ENCODE results near the gene CSPG4.
"Not testable (repeated sequence)": the region's sequence is repeated elsewhere in the genome, so short reads cannot be mapped to it uniquely, and the experiment has no call there.

Gene CSPG4

DNA sequence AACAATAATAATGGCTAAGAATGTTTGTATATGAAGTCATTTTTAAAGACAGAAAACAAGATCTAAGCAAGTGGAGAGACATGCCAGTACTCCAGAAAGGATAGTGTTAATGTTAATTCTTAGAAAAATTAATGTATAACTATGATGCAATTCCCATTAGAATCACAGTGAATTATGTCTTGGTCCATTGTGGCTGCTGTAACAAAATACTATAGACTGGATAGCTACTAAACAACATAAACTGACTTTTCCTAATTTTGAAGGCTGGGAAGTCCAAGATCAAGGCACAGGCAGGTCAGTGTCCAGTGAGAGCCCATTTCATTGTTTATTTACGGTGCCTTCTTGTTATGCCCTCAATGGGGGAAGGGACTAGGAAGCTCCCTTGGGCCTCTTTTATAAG, 32.7 kb upstream of the CSPG4 start:
- DNase-seq (ENCODE audit: low spot score), result no peak
- Histone ChIP-seq H3K27ac (ENCODE audit: poor library complexity, severe bottlenecking) (no peak overlapping the region), H3K36me3 (ENCODE audit: low read depth) (no peaks in the 10 kb centered on the region), H3K27me3 (ENCODE audit: insufficient read depth, poor library complexity, severe bottlenecking) (no peaks in the 10 kb centered on the region), H3K9me3 (ENCODE audit: severe bottlenecking) (no peaks in the 10 kb centered on the region), H3K4me1 (ENCODE audit: insufficient read depth, poor library complexity, severe bottlenecking) (no peaks in the 10 kb centered on the region), H3K4me3 (ENCODE audit: severe bottlenecking) (no peak overlapping the region)
- ATAC-seq (ENCODE audit: low read depth), result no peak
- TF ChIP-seq CTCF (IDR thresholded peaks at IDR 0.05; ENCODE audit: poor library complexity, severe bottlenecking), result no peak

- not testable (repeated sequence) for H3K4me3 ChIP-seq (ENCODE audit: severe bottlenecking); DNase-seq (ENCODE audit: low spot score); H3K27me3 ChIP-seq (ENCODE audit: insufficient read depth, poor library complexity, severe bottlenecking); H3K27ac ChIP-seq (ENCODE audit: poor library complexity, severe bottlenecking); H3K36me3 ChIP-seq (ENCODE audit: low read depth); H3K9me3 ChIP-seq (ENCODE audit: severe bottlenecking); ATAC-seq (ENCODE audit: low read depth); H3K4me1 ChIP-seq (ENCODE audit: insufficient read depth, poor library complexity, severe bottlenecking)
Observed at GRCh38 chr15:75742346-75742745, 29.7 kb upstream of the CSPG4 start.

GRCh38 chr15:75739791-75740190, 27.1 kb upstream of the CSPG4 start:
- no peak overlapping the region for H3K27ac ChIP-seq (ENCODE audit: poor library complexity, severe bottlenecking)
- ATAC-seq (ENCODE audit: low read depth) (no peak), DNase-seq (ENCODE audit: low spot score) (no peak)
- no peaks in the 10 kb centered on the region for H3K4me1 ChIP-seq (ENCODE audit: insufficient read depth, poor library complexity, severe bottlenecking)
- H3K4me3 ChIP-seq (ENCODE audit: severe bottlenecking), result no peak overlapping the region
- no peak for TF ChIP-seq CTCF (IDR thresholded peaks at IDR 0.05; ENCODE audit: poor library complexity, severe bottlenecking)
- H3K27me3 ChIP-seq (ENCODE audit: insufficient read depth, poor library complexity, severe bottlenecking), result no peaks in the 10 kb centered on the region
- H3K9me3 ChIP-seq (ENCODE audit: severe bottlenecking), result no peaks in the 10 kb centered on the region
- no peaks in the 10 kb centered on the region for H3K36me3 ChIP-seq (ENCODE audit: low read depth)

- H3K9me3 ChIP-seq (ENCODE audit: severe bottlenecking), result no peaks in the 10 kb centered on the region
- no peak overlapping the region for H3K27ac ChIP-seq (ENCODE audit: poor library complexity, severe bottlenecking)
- no peaks in the 10 kb centered on the region for H3K36me3 ChIP-seq (ENCODE audit: low read depth)
- no peak for TF ChIP-seq CTCF (IDR thresholded peaks at IDR 0.05; ENCODE audit: poor library complexity, severe bottlenecking)
- no peaks in the 10 kb centered on the region for H3K4me1 ChIP-seq (ENCODE audit: insufficient read depth, poor library complexity, severe bottlenecking)
- peak overlapping the region; percentile 74 for H3K4me3 ChIP-seq (ENCODE audit: severe bottlenecking)
- H3K27me3 ChIP-seq (ENCODE audit: insufficient read depth, poor library complexity, severe bottlenecking), result no peaks in the 10 kb centered on the region
- peak; percentile 96 for ATAC-seq (ENCODE audit: low read depth)
- DNase-seq (ENCODE audit: low spot score), result peak; percentile 99
Observed at GRCh38 chr15:75738647-75739325, 26.1 kb upstream of the CSPG4 start.

DNA sequence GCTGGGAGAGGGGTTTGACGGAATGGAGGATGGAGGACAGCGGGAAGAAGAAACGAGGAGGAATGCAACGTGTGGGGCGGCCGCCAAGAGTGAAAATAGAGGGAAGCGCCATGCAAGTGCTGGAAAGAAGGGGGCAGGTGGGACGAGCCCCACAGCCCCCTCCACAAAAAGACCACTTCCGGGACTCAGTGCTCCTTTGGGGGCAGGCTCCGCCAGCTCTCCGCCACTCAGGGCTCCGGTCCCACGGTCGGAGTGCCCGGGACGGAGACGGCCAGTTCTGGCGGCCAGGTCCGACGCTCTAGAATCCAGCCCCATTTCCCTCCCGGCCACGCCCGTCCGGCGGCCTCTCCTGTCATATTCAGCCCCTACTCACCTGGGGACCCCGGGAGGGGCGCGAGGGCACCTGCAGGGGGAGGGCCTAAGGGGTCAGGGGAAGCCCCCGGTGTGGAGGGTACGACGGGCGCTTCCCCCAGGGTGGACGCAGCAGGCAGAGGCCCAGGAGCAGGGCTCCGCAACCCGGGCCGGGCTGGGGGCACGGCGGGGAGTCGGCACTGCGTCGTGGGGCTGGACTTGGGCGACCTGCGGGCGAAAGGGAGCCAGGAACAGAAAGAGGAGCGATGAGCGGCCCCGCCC, 25.5 kb upstream of the CSPG4 start:
- ATAC-seq (ENCODE audit: low read depth), result peak; percentile 29
- Histone ChIP-seq H3K4me1 (ENCODE audit: insufficient read depth, poor library complexity, severe bottlenecking) (no peaks in the 10 kb centered on the region), H3K9me3 (ENCODE audit: severe bottlenecking) (no peaks in the 10 kb centered on the region), H3K4me3 (ENCODE audit: severe bottlenecking) (peak overlapping the region; percentile 74), H3K36me3 (ENCODE audit: low read depth) (no peaks in the 10 kb centered on the region), H3K27ac (ENCODE audit: poor library complexity, severe bottlenecking) (no peak overlapping the region), H3K27me3 (ENCODE audit: insufficient read depth, poor library complexity, severe bottlenecking) (no peaks in the 10 kb centered on the region)
- TF ChIP-seq CTCF (IDR thresholded peaks at IDR 0.05; ENCODE audit: poor library complexity, severe bottlenecking), result no peak
- no peak for DNase-seq (ENCODE audit: low spot score)

DNA sequence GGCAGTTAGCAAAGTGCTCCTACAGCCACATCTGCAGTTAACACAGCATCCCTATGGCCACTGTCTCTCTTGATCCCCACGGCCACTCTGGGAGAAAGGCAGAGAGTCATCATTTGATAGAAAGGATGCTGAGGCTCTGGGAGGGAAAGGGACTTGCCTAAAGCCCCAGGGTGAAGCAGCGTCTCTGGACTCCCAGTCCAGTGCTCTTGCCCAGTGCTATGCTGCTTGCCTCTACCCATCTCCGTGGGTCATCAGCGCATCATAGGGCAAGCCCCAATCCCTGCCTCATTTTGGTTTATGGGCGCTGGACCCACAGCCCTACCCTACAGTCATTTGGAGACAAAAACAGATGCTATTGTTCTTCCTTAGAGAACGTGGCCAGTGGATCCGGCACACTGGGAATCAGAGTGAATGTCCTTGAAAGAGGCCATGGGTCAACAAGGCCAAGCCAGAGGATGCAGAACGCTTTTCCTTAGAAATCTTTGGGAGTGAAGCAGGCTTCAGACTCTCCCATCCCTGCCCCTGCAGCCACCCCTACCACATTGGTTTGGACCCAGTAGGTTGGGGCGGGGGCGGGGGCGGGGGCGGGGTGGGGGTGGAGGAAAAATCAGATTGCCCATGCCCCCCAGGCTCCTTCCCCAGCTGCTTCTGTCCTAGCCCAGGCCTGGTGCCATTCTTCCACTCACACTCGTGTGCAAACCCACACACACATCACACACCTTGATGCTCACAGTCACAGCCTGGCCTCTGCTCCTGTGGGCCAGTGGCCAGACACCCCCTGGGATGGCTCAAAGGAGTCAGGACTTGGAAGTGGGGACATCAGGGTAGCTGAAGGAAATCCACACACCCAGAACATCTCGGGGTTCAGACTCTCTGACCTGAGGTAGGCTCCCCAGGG, 24.7 kb upstream of the CSPG4 start:
- H3K36me3 ChIP-seq (ENCODE audit: low read depth); H3K27ac ChIP-seq (ENCODE audit: poor library complexity, severe bottlenecking); H3K4me1 ChIP-seq (ENCODE audit: insufficient read depth, poor library complexity, severe bottlenecking); DNase-seq (ENCODE audit: low spot score); ATAC-seq (ENCODE audit: low read depth); H3K9me3 ChIP-seq (ENCODE audit: severe bottlenecking); H3K27me3 ChIP-seq (ENCODE audit: insufficient read depth, poor library complexity, severe bottlenecking): not testable (repeated sequence)
- H3K4me3 ChIP-seq (ENCODE audit: severe bottlenecking), result peak overlapping the region; percentile 74
